Measurements from ENCODE around the gene FBXO2. TPM values are rescaled to one million over a fixed set of nuclear protein-coding genes. Genes with fewer than 3 reads are reported as not detected.
A peak's percentile ranks its signal among the peaks of the same experiment; 100 is the strongest.
"Not testable (repeated sequence)": the region's sequence is repeated elsewhere in the genome, so short reads cannot be mapped to it uniquely, and the experiment has no call there.

FBXO2 gene
- polyA plus RNA-seq, 1 experiment: 2.2 TPM

DNA sequence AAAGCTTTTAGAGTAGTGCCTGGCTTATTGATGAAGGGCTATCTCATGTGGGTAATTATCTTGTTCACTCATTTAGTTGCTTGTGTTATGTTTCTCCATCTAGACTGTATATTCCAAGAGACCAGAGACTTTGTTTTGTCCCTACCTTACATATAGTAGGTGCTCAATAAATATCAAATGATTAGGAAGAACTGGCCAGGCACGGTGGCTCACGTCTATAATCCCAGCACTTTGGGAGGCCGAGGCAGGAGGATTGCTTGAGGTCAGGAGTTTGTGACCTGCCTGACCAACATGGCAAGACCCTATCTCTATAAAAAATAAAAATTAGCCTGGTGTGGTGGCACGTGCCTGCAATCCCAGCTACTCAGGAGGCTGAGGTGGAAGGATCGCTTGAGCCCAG, 9.0 kb downstream of the FBXO2 start:
- Histone ChIP-seq H3K4me3 (ENCODE audit: low read depth, low read length) (no peak overlapping the region), H3K27me3 (ENCODE audit: control insufficient read depth, insufficient read depth, low read length) (peaks cover 6% of the 10 kb centered on the region), H3K36me3 (ENCODE audit: control insufficient read depth, insufficient read depth, low read length) (no peaks in the 10 kb centered on the region)
- ChIA-PET POLR2A (no interaction called here), CTCF (interaction anchor here (0.6 to 11.6 kb wide), 28 partner anchors 8 to 618 kb away, joined by 3 to 192 read pairs (median 4); partner anchors contain the start of genes AGTRAP and FBXO6)
- no peak for DNase-seq (ENCODE audit: low read depth)
- TF ChIP-seq, protein P1, sequence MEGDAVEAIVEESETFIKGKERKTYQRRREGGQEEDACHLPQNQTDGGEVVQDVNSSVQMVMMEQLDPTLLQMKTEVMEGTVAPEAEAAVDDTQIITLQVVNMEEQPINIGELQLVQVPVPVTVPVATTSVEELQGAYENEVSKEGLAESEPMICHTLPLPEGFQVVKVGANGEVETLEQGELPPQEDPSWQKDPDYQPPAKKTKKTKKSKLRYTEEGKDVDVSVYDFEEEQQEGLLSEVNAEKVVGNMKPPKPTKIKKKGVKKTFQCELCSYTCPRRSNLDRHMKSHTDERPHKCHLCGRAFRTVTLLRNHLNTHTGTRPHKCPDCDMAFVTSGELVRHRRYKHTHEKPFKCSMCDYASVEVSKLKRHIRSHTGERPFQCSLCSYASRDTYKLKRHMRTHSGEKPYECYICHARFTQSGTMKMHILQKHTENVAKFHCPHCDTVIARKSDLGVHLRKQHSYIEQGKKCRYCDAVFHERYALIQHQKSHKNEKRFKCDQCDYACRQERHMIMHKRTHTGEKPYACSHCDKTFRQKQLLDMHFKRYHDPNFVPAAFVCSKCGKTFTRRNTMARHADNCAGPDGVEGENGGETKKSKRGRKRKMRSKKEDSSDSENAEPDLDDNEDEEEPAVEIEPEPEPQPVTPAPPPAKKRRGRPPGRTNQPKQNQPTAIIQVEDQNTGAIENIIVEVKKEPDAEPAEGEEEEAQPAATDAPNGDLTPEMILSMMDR (IDR thresholded peaks at IDR 0.05; ENCODE audit: insufficient read depth, low read depth, low read length): no peak

DNA sequence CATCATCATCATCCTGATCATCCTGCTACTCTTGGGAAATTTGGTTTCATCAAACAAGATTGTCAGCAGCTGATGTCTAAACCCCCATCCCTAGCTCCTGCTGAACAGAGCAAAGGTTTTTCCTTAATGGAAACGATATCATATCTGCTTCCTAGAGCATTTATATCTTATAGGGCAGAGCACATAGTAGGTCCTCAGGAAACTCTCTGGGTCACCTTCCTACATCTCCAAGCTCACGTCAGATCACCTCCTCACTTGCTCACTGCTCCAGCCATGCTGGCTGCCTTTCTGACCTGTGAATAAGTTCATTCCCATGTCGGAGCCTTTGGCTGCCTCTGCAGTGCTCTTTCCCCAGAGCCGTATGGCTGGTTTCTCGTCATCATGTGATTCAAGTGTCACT, 10.4 kb downstream of the FBXO2 start:
- no peak overlapping the region for H3K4me3 ChIP-seq (ENCODE audit: low read depth, low read length)
- H3K27me3 ChIP-seq (ENCODE audit: control insufficient read depth, insufficient read depth, low read length): peaks cover 2% of the 10 kb centered on the region
- TF ChIP-seq, protein P1 (IDR thresholded peaks at IDR 0.05; ENCODE audit: insufficient read depth, low read depth, low read length): no peak
- ChIA-PET CTCF (interaction anchor here (0.6 to 11.6 kb wide), 16 partner anchors 9 to 607 kb away, joined by 3 to 192 read pairs (median 4); partner anchors contain the start of gene FBXO6), POLR2A (no interaction called here)
- H3K36me3 ChIP-seq (ENCODE audit: control insufficient read depth, insufficient read depth, low read length): no peaks in the 10 kb centered on the region
- no peak for DNase-seq (ENCODE audit: low read depth)

DNA sequence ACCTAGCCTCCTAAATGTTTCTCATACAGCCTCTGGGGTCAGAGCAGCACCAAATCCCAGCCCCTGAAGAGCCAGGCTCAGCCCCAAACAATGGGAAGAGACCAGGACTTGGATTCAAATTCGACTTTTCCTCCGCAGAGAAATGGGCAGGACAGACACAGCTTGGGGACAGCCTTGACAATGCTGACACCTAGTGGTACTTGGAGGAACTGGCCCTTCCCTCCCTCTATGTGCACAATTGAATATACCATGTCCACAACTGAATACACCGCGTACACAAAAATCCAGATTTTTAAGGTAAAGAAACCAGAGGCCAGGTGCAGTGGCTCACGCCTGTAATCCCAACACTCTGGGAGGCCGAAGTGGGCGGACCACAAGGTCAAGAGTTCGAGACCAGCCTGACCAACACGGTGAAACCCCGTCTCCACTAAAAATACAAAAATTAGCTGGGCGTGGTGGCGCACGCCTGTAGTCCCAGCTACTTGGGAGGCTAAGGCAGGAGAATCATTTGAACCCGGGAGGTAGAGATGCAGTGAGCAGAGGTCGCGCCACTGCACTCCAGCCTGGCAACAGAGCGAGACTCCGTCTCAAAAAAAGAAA, 11.7 kb downstream of the FBXO2 start:
- TF ChIP-seq, protein P1 (IDR thresholded peaks at IDR 0.05; ENCODE audit: insufficient read depth, low read depth, low read length): peak; percentile 97
- DNase-seq (ENCODE audit: low read depth); H3K36me3 ChIP-seq (ENCODE audit: control insufficient read depth, insufficient read depth, low read length); H3K4me3 ChIP-seq (ENCODE audit: low read depth, low read length); POLR2A ChIA-PET; H3K27me3 ChIP-seq (ENCODE audit: control insufficient read depth, insufficient read depth, low read length): not testable (repeated sequence)
- CTCF ChIA-PET: interaction anchor here (0.6 to 11.6 kb wide), 27 partner anchors 8 to 610 kb away, joined by 3 to 192 read pairs (median 4); partner anchors contain the start of gene FBXO6

DNA sequence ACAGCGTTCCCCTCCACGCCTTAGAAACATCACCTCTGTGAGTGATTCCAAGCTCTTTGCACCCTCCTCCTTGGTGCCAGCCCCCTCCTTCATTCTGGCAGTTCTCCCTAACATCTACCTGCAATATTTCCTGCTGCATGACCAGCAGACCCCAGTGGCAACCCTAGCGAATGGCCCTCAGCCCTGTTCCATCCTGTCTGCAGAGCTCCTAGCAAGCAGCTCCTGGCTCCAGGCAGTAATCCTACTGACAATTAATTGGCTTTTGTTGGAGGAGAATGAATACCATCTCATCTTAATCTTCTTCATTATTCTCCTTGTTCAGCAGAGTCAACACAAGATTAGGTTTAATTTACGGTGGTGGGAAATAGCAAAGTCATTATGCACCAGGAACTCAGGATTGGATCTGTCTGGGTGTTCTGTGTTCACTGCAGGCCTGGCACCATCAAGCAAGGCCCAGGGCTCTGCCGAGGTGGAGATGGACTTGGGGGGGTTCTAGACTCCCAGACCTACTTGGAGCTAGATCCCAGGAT, 12.4 kb downstream of the FBXO2 start:
- DNase-seq (ENCODE audit: low read depth): no peak
- TF ChIP-seq, protein P1 (IDR thresholded peaks at IDR 0.05; ENCODE audit: insufficient read depth, low read depth, low read length): no peak
- ChIA-PET CTCF (interaction anchor here (0.6 to 11.6 kb wide), 24 partner anchors 8 to 1206 kb away, joined by 3 to 192 read pairs (median 4); partner anchors contain the start of gene FBXO6), POLR2A (no interaction called here)
- Histone ChIP-seq H3K27me3 (ENCODE audit: control insufficient read depth, insufficient read depth, low read length) (peaks cover 2% of the 10 kb centered on the region), H3K36me3 (ENCODE audit: control insufficient read depth, insufficient read depth, low read length) (no peaks in the 10 kb centered on the region), H3K4me3 (ENCODE audit: low read depth, low read length) (no peak overlapping the region)

DNA sequence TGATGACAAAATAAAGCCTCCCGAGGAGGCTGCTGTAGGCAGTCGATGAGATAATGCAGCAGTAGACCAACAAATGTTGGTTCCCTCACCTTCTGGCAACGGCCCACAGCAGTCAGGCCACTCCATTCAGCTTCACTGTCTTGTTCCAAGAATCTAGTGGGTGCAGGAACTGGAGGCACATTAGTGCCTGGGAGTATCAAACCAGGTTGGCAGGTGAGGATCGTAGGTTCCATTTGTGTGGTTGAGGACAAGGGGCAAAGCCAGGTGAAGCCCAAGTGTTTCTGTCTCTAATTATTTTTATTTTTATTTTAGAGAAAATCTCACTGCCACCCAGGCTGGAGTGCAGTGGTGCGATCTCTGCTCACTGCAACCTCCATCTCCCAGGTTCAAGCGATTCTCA, 13.3 kb downstream of the FBXO2 start:
- no peak for DNase-seq (ENCODE audit: low read depth)
- Histone ChIP-seq H3K36me3 (ENCODE audit: control insufficient read depth, insufficient read depth, low read length) (no peaks in the 10 kb centered on the region), H3K27me3 (ENCODE audit: control insufficient read depth, insufficient read depth, low read length) (no peaks in the 10 kb centered on the region; the same call in 1 of the 2 replicates), H3K4me3 (ENCODE audit: low read depth, low read length) (no peak overlapping the region)
- ChIA-PET CTCF (interaction anchor here (1.1 to 11.6 kb wide), 6 partner anchors 9 to 604 kb away, joined by 3 to 192 read pairs (median 10); no protein-coding TSS in a partner anchor), POLR2A (no interaction called here)
- TF ChIP-seq, protein P1 (IDR thresholded peaks at IDR 0.05; ENCODE audit: insufficient read depth, low read depth, low read length): no peak

All from BJ (cell line).